Activated CD4-positive, alpha-beta memory T cell treated with anti-CD3 and anti-CD28 coated beads for 36 hours (primary cell): ENCODE data around the gene NRXN2. TPM values are rescaled to one million over a fixed set of nuclear protein-coding genes. Genes with fewer than 3 reads are reported as not detected.

ENCODE experiments used
- CTCF ChIA-PET: fragments of 350-600 bp; sonication (Branson Sonifier 250); formaldehyde crosslinking; loops from one replicate; lab custom pipeline; 2021; ENCODE audit warnings: antibody characterized with exemption, inconsistent platforms; lab: Charles Lee
- POLR2A ChIA-PET: fragments of 350-600 bp; sonication (Branson Sonifier 250); formaldehyde crosslinking; loops from one replicate; lab custom pipeline; 2021; ENCODE audit warnings: antibody characterized with exemption; lab: Charles Lee
- DNase-seq: peaks from one replicate; pipeline ENCODE4 v3.0.0-alpha.2; 2020
- H3K27ac Mint-ChIP-seq: one replicate; pipeline ENCODE4 v1.8.0; 2021; ENCODE audit warnings: mixed read lengths
- H3K27me3 Mint-ChIP-seq: one replicate; pipeline ENCODE4 v1.8.0; 2021; ENCODE audit warnings: mixed read lengths
- H3K36me3 Mint-ChIP-seq: one replicate; pipeline ENCODE4 v1.8.0; 2021; ENCODE audit warnings: mixed read lengths
- H3K4me1 Mint-ChIP-seq: one replicate; pipeline ENCODE4 v1.8.0; 2021; ENCODE audit warnings: low read depth, mixed read lengths
- H3K4me3 Mint-ChIP-seq: one replicate; pipeline ENCODE4 v1.8.0; 2021; ENCODE audit warnings: mild to moderate bottlenecking, mixed read lengths
- H3K9me3 Mint-ChIP-seq: one replicate; pipeline ENCODE4 v1.8.0; 2021; ENCODE audit warnings: mixed read lengths
- intact Hi-C: fragments of 100-400 bp; cut with micrococcal nuclease; formaldehyde crosslinking; loops from one replicate; pipeline ENCODE4 v1.15.1; 2023
- total RNA-seq, 2 experiments: library from RNA; stranded (reverse); gene quantifications; one replicate each; pipeline ENCODE4 v1.2.3, GENCODE V29; 2021

Gene NRXN2
- total RNA-seq, 2 experiments from 2014 or later = 0.31 to 0.41 TPM

DNA sequence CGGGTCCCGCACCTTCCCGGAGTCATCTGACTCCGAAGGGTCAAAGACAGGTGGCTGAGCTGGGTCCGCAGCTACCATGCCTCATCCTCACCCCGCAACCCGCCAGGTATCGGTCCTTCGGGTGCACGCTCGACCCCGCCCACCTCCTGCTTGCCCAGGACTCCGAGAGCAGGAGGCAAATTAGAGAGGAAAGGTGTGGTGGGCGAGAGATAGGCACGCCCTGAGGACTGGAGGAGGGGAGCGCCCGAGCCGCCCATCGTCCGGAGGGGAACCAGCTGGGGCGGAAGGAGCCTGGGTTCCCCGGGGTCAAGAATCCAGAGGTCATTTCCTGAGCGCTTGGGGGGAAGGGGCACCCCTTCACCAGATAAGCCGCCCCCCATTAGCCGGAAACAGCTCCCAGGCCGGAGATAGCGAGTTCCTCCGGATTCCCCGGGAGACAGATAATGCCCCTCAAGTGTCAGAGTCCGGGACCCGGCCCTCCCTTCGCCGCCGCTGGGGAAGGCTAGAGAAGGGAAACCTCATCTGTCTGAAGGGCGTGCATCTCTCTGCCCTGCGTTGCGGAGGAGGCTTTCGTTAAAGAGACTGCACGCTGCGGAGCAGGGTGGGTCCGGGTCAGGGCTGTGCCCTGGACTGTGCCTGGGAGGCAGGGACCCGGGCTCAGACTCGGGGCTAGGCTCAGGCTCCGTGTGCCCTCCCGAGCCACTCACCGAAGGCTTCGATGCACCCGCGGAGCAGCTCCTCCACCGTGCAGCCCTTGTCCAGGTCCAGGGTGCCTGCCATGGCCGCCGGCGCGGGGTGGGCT lies 19.3 kb upstream of the NRXN2 start:
- peak overlapping the region; percentile 70 for H3K4me3 Mint-ChIP-seq
- peaks cover 8% of the 10 kb centered on the region for H3K27me3 Mint-ChIP-seq
- ChIA-PET POLR2A (no interaction called here), CTCF (interaction anchor here (0.6 to 7.2 kb wide), 16 partner anchors 8 to 424 kb away, joined by 3 to 45 read pairs (median 5); partner anchors contain the start of genes PRDX5 and PYGM)
- no peak overlapping the region for H3K27ac Mint-ChIP-seq
- peak; percentile 49 for DNase-seq
- H3K4me1 Mint-ChIP-seq = peaks cover 25% of the 10 kb centered on the region
- no peaks in the 10 kb centered on the region for H3K9me3 Mint-ChIP-seq
- intact Hi-C loops = loop anchor here (1.0 to 10.0 kb wide), 3 partner anchors 19 to 373 kb away; partner anchors contain the start of genes NRXN2, TM7SF2 and ZNHIT2
- peaks cover 1% of the 10 kb centered on the region for H3K36me3 Mint-ChIP-seq

- Mint-ChIP-seq H3K4me1 (peaks cover 25% of the 10 kb centered on the region), H3K4me3 (peak overlapping the region; percentile 70), H3K27me3 (peaks cover 8% of the 10 kb centered on the region), H3K9me3 (no peaks in the 10 kb centered on the region), H3K36me3 (peaks cover 1% of the 10 kb centered on the region), H3K27ac (no peak overlapping the region)
- POLR2A ChIA-PET = no interaction called here
- intact Hi-C loops = loop anchor here (1.0 to 10.0 kb wide), 3 partner anchors 19 to 373 kb away; partner anchors contain the start of genes NRXN2, TM7SF2 and ZNHIT2
- DNase-seq = no peak
- CTCF ChIA-PET = interaction anchor here (0.7 to 7.2 kb wide), 9 partner anchors 7 to 53 kb away, joined by 3 to 45 read pairs (median 6); partner anchors contain the start of gene PYGM
Measured at GRCh38 chr11:64741375-64742086, 18.5 kb upstream of the NRXN2 start.

DNA sequence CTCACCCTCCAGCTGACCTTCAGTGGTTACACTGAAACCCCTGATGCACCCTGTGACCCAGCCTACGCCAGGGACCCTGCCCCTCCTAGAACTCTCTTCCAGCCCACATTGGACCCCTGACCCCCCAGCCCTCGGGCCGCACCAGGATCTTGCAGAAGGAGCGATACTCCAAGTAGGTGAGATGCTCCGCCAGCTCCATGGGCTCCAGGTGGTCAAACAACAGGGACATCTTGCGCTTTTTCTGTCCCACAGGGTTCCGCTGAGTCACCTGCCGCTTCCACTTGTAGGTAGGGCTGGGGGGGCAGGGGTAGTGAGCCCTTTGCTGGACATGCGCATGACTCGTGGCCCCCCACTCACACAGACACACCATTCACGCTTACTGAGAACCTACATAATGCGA lies 16.9 kb upstream of the NRXN2 start:
- H3K27me3 Mint-ChIP-seq = peaks cover 8% of the 10 kb centered on the region
- POLR2A ChIA-PET = no interaction called here
- no peaks in the 10 kb centered on the region for H3K9me3 Mint-ChIP-seq
- intact Hi-C loops = loop anchor here (10.0 kb wide), 1 partner anchor 375 kb away; the partner anchor contains the start of genes TM7SF2 and ZNHIT2
- peaks cover 1% of the 10 kb centered on the region for H3K36me3 Mint-ChIP-seq
- no peak overlapping the region for H3K27ac Mint-ChIP-seq
- CTCF ChIA-PET = interaction anchor here (7.2 kb wide), 1 partner anchor 51 kb away, joined by 45 read pairs; no protein-coding TSS in a partner anchor
- DNase-seq = no peak
- peaks cover 18% of the 10 kb centered on the region for H3K4me1 Mint-ChIP-seq
- H3K4me3 Mint-ChIP-seq = no peak overlapping the region

GRCh38 chr11:64736654-64737053 lies 13.7 kb upstream of the NRXN2 start:
- CTCF ChIA-PET = no interaction called here
- H3K9me3 Mint-ChIP-seq = no peaks in the 10 kb centered on the region
- intact Hi-C loops = no loop called here
- H3K4me1 Mint-ChIP-seq = peaks cover 8% of the 10 kb centered on the region
- no peak overlapping the region for H3K4me3 Mint-ChIP-seq
- H3K27ac Mint-ChIP-seq = no peak overlapping the region
- no peaks in the 10 kb centered on the region for H3K36me3 Mint-ChIP-seq
- DNase-seq = no peak
- H3K27me3 Mint-ChIP-seq = no peaks in the 10 kb centered on the region
- POLR2A ChIA-PET = interaction anchor here (0.6 kb wide), 1 partner anchor 42 kb away, joined by 3 read pairs; no protein-coding TSS in a partner anchor

GRCh38 chr11:64735725-64736259 lies 12.8 kb upstream of the NRXN2 start:
- H3K27me3 Mint-ChIP-seq = no peaks in the 10 kb centered on the region
- no peak for DNase-seq
- peaks cover 5% of the 10 kb centered on the region for H3K4me1 Mint-ChIP-seq
- H3K9me3 Mint-ChIP-seq = no peaks in the 10 kb centered on the region
- POLR2A ChIA-PET = interaction anchor here (0.6 to 1.2 kb wide), 2 partner anchors 9 to 43 kb away, joined by 3 to 7 read pairs; no protein-coding TSS in a partner anchor
- H3K36me3 Mint-ChIP-seq = no peaks in the 10 kb centered on the region
- intact Hi-C loops = no loop called here
- CTCF ChIA-PET = interaction anchor here (0.7 to 3.6 kb wide), 3 partner anchors 8 to 47 kb away, joined by 3 to 20 read pairs (median 11); partner anchors contain the start of gene RASGRP2
- no peak overlapping the region for H3K27ac Mint-ChIP-seq
- no peak overlapping the region for H3K4me3 Mint-ChIP-seq

DNA sequence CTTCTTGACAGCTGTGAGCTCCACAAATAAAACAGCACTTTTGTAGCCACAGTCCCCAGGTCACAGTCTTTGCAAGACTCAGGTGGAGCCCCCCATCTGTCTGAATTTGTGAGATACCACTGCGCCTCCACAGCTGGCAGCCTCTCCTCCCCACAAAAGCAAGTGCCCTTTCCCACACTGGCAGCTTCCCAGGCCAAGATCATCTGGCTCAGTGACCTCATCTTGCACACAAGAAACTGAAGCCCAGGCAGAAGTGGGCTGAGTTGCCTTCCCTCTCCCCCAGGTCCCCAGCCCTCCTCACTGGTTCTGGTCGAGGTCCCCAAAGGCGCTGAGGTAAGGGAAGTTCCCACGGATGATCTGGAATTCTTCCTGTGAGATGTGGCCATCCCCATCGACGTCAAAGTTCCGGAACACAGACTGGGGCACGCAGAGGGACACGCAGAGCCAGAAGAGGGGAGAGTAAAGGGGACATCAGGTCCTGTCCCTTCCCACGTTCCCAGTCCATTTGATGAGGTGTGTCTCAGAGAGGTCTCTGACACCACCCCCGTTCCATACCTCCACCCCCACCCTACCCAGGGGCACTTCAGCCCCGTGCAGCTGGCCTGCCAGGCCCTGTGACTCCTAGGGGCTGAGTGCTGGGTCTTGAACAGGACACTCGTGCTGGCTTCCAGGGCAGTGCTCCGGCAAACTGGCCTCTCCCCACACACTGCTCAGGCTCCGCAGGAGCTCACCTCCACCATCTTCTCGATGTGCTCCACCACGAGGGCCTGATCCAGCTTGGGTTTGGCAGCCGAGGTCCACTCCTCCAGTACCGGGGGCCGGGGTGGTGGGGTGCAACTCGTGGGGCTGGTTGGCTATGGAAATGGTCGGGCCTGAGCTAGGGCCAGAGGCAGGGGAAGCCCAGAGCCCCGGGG lies 12.1 kb upstream of the NRXN2 start:
- POLR2A ChIA-PET = interaction anchor here (1.2 kb wide), 1 partner anchor 8 kb away, joined by 7 read pairs; no protein-coding TSS in a partner anchor
- no peak for DNase-seq
- intact Hi-C loops = no loop called here
- Mint-ChIP-seq H3K4me3 (no peak overlapping the region), H3K36me3 (no peaks in the 10 kb centered on the region), H3K27me3 (no peaks in the 10 kb centered on the region), H3K27ac (no peak overlapping the region), H3K9me3 (no peaks in the 10 kb centered on the region), H3K4me1 (peaks cover 2% of the 10 kb centered on the region)
- CTCF ChIA-PET = interaction anchor here (0.7 to 3.6 kb wide), 3 partner anchors 9 to 47 kb away, joined by 3 to 20 read pairs (median 11); partner anchors contain the start of gene RASGRP2

- ChIA-PET CTCF (no interaction called here), POLR2A (no interaction called here)
- H3K36me3 Mint-ChIP-seq = no peaks in the 10 kb centered on the region
- intact Hi-C loops = no loop called here
- H3K4me3 Mint-ChIP-seq = no peak overlapping the region
- H3K9me3 Mint-ChIP-seq = no peaks in the 10 kb centered on the region
- H3K27ac Mint-ChIP-seq = no peak overlapping the region
- H3K27me3 Mint-ChIP-seq = no peaks in the 10 kb centered on the region
- peaks cover 2% of the 10 kb centered on the region for H3K4me1 Mint-ChIP-seq
- no peak for DNase-seq
Measured at GRCh38 chr11:64731601-64732000, 8.6 kb upstream of the NRXN2 start.

GRCh38 chr11:64729851-64730382 lies 6.9 kb upstream of the NRXN2 start:
- Mint-ChIP-seq H3K4me3 (no peak overlapping the region), H3K4me1 (peaks cover 2% of the 10 kb centered on the region), H3K36me3 (no peaks in the 10 kb centered on the region), H3K27me3 (no peaks in the 10 kb centered on the region), H3K27ac (no peak overlapping the region), H3K9me3 (no peaks in the 10 kb centered on the region)
- POLR2A ChIA-PET = no interaction called here
- CTCF ChIA-PET = no interaction called here
- intact Hi-C loops = no loop called here
- DNase-seq = peak; percentile 46

DNA sequence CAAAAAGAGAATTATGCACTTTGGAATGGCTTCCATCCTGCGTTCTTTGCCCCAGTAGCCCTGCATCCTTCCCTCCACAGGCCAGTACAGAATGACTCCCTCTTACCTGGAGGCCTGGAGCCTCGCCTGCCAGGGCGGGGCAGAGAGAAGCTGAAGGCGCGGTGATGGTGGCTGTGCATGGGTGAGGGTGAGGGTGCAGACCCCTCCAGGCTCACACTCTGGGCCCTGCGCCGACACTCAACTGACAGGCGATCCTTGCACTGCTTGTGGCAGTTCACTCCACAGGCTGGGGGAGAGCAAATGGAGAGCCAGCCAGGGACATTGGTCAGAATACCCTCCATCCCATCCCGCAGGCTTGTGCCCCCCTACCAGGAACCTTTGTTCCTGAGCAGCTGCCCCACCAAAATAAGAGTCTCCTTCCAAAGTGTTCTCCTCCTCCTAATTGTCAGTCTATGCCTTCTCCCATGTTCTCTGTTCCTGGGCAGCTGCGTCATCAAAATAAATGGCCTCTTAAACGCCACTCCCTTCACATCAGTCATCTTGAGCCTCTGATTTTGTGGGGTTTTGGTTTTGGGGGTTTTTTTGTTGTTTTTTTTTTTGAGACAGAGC lies 5.9 kb upstream of the NRXN2 start:
- no peaks in the 10 kb centered on the region for H3K27me3 Mint-ChIP-seq
- no peak overlapping the region for H3K27ac Mint-ChIP-seq
- peaks cover 7% of the 10 kb centered on the region for H3K4me1 Mint-ChIP-seq
- CTCF ChIA-PET = interaction anchor here (0.5 kb wide), 1 partner anchor 15 kb away, joined by 3 read pairs; no protein-coding TSS in a partner anchor
- POLR2A ChIA-PET = no interaction called here
- H3K9me3 Mint-ChIP-seq = no peaks in the 10 kb centered on the region
- DNase-seq = no peak
- no peak overlapping the region for H3K4me3 Mint-ChIP-seq
- intact Hi-C loops = no loop called here
- no peaks in the 10 kb centered on the region for H3K36me3 Mint-ChIP-seq

DNA sequence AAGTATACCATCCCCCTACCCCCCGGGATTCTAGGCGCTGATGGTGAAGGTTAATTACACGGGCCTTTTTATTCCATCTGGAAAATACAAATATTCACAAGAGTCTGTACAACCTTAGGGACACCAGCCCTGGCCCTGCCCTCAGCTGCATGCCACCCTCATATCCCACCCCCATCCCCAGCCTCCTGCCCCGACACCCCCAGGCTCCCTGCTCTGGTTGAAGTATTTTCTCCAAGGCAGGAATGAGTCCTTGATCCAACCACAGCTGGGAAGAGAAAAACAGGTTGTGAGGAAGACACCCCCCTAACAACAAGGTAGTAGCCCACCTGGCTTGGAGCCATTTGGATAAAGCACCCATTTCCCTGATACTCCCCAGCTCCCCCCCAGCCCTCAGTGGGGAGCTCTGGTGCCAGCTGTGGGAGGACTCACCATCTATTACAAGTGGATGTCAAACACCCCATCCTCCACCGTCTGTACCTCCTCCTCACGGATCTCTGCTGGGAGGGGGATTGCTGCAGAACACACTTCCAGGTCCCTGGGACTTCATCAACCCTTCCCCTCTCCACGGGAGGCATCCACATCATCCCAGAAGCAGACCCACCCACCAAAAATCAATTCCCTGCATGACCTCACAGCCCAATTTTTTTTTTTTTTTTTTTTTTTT lies 4.0 kb upstream of the NRXN2 start:
- H3K9me3 Mint-ChIP-seq = no peaks in the 10 kb centered on the region
- H3K4me1 Mint-ChIP-seq = peaks cover 6% of the 10 kb centered on the region
- CTCF ChIA-PET = interaction anchor here (1.1 to 1.6 kb wide), 3 partner anchors 15 to 278 kb away, joined by 3 to 7 read pairs (median 4); no protein-coding TSS in a partner anchor
- H3K36me3 Mint-ChIP-seq = no peaks in the 10 kb centered on the region
- H3K27me3 Mint-ChIP-seq = peaks cover 5% of the 10 kb centered on the region
- intact Hi-C loops = no loop called here
- no peak for DNase-seq
- POLR2A ChIA-PET = interaction anchor here (1.3 kb wide), 1 partner anchor 9 kb away, joined by 7 read pairs; no protein-coding TSS in a partner anchor
- H3K4me3 Mint-ChIP-seq = no peak overlapping the region
- no peak overlapping the region for H3K27ac Mint-ChIP-seq
